ENCODE measurements around the gene CSPG4.

DNA sequence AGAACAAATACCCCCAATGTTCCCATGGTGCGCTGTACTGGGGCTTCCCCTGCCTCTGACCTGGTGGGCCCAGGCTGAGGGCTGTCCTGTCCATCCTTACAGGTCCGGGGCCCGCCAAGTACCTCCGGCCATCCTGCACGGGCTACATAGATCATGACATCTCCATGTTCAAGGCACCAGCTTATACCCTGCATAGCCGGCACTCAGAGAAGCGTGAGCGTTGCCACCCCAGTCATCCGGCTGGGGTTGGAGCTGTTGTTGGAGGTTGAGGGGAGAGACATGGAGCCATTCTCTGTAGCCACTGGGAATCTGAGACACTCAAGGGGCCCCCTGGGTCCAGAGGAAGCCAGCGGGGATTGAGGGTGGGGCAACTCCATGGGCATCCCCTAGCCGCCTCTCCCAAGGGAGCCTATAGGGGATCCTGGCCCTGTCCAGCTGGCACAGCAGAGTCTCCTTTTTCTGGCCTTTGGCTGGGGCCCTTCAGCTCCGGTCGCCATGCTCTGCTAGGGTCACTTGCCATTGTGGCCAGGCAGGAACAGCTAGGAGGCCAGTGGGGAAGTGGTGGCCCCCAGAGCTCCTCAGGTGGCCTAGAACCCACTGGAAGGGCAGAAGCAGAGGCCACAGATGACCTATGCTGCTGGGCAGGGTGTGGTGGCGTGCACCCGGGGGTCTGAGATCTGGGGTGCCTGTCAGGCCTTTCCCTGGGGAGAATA lies 12.5 kb upstream of the CSPG4 start:
- TF ChIP-seq, protein P1, sequence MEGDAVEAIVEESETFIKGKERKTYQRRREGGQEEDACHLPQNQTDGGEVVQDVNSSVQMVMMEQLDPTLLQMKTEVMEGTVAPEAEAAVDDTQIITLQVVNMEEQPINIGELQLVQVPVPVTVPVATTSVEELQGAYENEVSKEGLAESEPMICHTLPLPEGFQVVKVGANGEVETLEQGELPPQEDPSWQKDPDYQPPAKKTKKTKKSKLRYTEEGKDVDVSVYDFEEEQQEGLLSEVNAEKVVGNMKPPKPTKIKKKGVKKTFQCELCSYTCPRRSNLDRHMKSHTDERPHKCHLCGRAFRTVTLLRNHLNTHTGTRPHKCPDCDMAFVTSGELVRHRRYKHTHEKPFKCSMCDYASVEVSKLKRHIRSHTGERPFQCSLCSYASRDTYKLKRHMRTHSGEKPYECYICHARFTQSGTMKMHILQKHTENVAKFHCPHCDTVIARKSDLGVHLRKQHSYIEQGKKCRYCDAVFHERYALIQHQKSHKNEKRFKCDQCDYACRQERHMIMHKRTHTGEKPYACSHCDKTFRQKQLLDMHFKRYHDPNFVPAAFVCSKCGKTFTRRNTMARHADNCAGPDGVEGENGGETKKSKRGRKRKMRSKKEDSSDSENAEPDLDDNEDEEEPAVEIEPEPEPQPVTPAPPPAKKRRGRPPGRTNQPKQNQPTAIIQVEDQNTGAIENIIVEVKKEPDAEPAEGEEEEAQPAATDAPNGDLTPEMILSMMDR (IDR thresholded peaks at IDR 0.05): no peak
- TF ChIP-seq POLR2A (IDR thresholded peaks at IDR 0.05) (no peak), EP300 (IDR thresholded peaks at IDR 0.05) (no peak)

Data from ovary (tissue), 3 donors.